ENCODE data around the gene PIR. TPM values are rescaled to one million over a fixed set of nuclear protein-coding genes. Genes with fewer than 3 reads are reported as not detected.

The PIR gene
- total RNA-seq, 1 experiment from 2014 or later: 27.5 TPM

DNA sequence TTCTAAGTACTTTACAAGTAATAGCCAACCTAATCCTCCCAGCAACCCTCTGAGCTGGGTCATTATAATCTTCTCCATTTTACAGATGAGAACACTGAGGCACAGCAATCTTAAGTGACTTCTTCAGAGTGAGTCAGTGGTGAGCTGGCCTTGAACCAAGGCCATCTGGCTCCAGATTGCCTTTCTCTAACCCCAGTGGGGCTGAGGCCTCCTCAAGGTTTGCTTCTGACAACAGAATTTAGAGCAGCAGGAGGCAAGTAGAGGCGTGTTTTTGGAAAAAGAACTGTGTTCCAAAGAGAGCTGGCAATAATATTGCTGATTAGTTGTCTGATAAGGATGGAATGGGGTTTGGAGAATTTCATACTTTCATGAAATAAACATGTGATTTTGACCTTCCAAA is 41.2 kb downstream of the PIR start:
- DNase-seq (ENCODE audit: low read depth, low spot score): no peak
- Histone ChIP-seq H3K79me2 (ENCODE audit: insufficient read depth, low read length) (no peaks in the 10 kb centered on the region), H2AFZ (ENCODE audit: low read depth, low read length, poor library complexity, severe bottlenecking) (no peak overlapping the region), H3K9me2 (ENCODE audit: insufficient read depth) (no peaks in the 10 kb centered on the region), H3K9ac (ENCODE audit: low read length) (no peak overlapping the region), H3K27me3 (ENCODE audit: insufficient read depth, low read length) (no peaks in the 10 kb centered on the region), H3K4me2 (ENCODE audit: low read length) (no peak overlapping the region), H4K20me1 (ENCODE audit: insufficient read depth) (no peaks in the 10 kb centered on the region), H3K4me3 (replicated peaks in 1 of 2; ENCODE audit: low read depth in 1 of 2, low read length in 2 of 2) (no peak overlapping the region), H3K4me1 (ENCODE audit: control insufficient read depth in 1 of 2, insufficient read depth in 2 of 2, low read length in 2 of 2) (no peaks in the 10 kb centered on the region), H3K9me3 (ENCODE audit: control insufficient read depth in 1 of 2, insufficient read depth in 1 of 2, low read depth in 1 of 2, low read length in 2 of 2) (no peaks in the 10 kb centered on the region), H3K36me3 (ENCODE audit: control insufficient read depth in 1 of 2, insufficient read depth in 2 of 2, low read length in 2 of 2) (no peaks in the 10 kb centered on the region), H3K27ac (ENCODE audit: low read depth, low read length) (no peak overlapping the region)
- intact Hi-C loops (cut with micrococcal nuclease): no loop called here
- no TSS peak for BruUV-seq (replicated peaks)
- POLR2A ChIA-PET: no interaction called here
- no peak for TF ChIP-seq EGR1 (IDR thresholded peaks at IDR 0.05; ENCODE audit: low read depth)
- no peak for TF ChIP-seq EZH2 (IDR thresholded peaks at IDR 0.05)
- TF ChIP-seq POLR2AphosphoS5 (IDR thresholded peaks at IDR 0.05; ENCODE audit: low read depth, low read length): no peak
- TF ChIP-seq TCF7L2 (IDR thresholded peaks at IDR 0.05; ENCODE audit: borderline replicate concordance, extremely low read depth, insufficient read depth, insufficient read length): no peak
- TF ChIP-seq, protein P1, sequence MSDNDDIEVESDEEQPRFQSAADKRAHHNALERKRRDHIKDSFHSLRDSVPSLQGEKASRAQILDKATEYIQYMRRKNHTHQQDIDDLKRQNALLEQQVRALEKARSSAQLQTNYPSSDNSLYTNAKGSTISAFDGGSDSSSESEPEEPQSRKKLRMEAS (IDR thresholded peaks at IDR 0.05): no peak
- no peak for TF ChIP-seq CEBPB (IDR thresholded peaks at IDR 0.05; ENCODE audit: low read depth)
- TF ChIP-seq ZBTB33 (IDR thresholded peaks at IDR 0.05; ENCODE audit: extremely low read depth, insufficient replicate concordance, low read length): no peak
- TF ChIP-seq ZNF274 (IDR thresholded peaks at IDR 0.05; ENCODE audit: low read depth, low read length): no peak
- no peak for TF ChIP-seq EZH2phosphoT487 (IDR thresholded peaks at IDR 0.05; ENCODE audit: borderline replicate concordance)
- no peak for TF ChIP-seq SP1 (IDR thresholded peaks at IDR 0.05; ENCODE audit: low read depth)
- no peak for TF ChIP-seq CBX3 (IDR thresholded peaks at IDR 0.05; ENCODE audit: low read depth)
- RAD21 ChIA-PET (ENCODE audit: low non-redundant PET in 1 of 2, low total read pairs in 2 of 2, uncharacterized antibody in 2 of 2, unreplicated experiment in 2 of 2): no interaction called here
- no peak for ATAC-seq
- CTCF ChIA-PET: interaction anchor here (1.5 kb wide), 1 partner anchor 20 kb away, joined by 3 read pairs; no protein-coding TSS in a partner anchor

All from HCT116 (cell line).